ENCODE measurements around the gene LNX1.

Gene LNX1

GRCh38 chr4:53591372-53591892 is at the start of gene LNX1:
TSS of gene LNX1 (minus strand) at chr4:53591486. CDS start at chr4:53574002, 17,484 bp downstream.
- TF ChIP-seq GATA1 (IDR thresholded peaks at IDR 0.05; ENCODE audit: low read depth, low read length), result no peak
- TF ChIP-seq POLR2A (IDR thresholded peaks at IDR 0.05; ENCODE audit: low read length), result no peak
- no peak for DNase-seq

- TF ChIP-seq GATA1 (IDR thresholded peaks at IDR 0.05; ENCODE audit: low read depth, low read length) (no peak), POLR2A (IDR thresholded peaks at IDR 0.05; ENCODE audit: low read length) (no peak)
- DNase-seq, result no peak
Measured at GRCh38 chr4:53640576-53641453, 49.5 kb upstream of the LNX1 start.

DNA sequence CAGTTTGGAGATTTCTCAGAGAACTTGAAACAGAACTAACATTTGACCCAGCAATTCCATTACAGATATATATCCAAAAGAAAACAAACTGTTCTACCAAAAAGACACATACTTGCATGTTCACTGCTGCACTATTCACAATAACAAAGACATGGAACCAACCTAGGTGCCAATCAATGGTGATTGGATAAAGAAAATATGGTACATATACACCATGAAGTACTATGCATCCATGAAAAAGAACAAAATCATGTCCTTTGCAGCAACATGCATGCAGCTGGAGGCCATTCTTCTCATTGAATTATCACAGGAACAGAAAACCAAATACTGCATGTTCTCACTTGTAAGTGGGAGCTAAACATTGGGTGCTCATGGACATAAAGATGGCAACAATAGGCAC is 47.6 kb upstream of the LNX1 start:
- no peak for TF ChIP-seq GATA1 (IDR thresholded peaks at IDR 0.05; ENCODE audit: low read depth, low read length)
- no peak for TF ChIP-seq POLR2A (IDR thresholded peaks at IDR 0.05; ENCODE audit: low read length)
- DNase-seq, result no peak

DNA sequence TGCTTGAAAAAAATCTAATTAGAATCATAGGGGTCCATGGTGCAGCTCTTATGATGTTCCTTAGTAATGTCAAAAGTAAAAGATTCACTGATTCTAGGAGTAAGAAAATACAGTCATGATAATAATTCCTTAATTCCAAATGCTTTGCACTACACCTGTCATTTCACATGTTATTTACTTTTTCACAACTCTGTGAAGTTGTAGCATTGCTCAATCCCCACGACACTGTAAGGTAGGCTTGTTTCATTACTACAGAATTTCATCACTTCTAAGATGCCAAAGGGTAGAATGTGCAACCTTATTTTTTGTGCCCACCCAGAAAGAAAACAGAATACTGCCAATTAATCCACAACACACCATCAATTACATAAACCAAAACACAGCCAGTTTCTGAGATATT is 46.1 kb upstream of the LNX1 start:
- no peak for TF ChIP-seq POLR2A (IDR thresholded peaks at IDR 0.05; ENCODE audit: low read length)
- TF ChIP-seq GATA1 (IDR thresholded peaks at IDR 0.05; ENCODE audit: low read depth, low read length), result no peak
- no peak for DNase-seq

GRCh38 chr4:53635697-53636483 is 44.6 kb upstream of the LNX1 start:
- TF ChIP-seq GATA1 (IDR thresholded peaks at IDR 0.05; ENCODE audit: low read depth, low read length), result no peak
- TF ChIP-seq POLR2A (IDR thresholded peaks at IDR 0.05; ENCODE audit: low read length), result no peak
- DNase-seq, result no peak

DNA sequence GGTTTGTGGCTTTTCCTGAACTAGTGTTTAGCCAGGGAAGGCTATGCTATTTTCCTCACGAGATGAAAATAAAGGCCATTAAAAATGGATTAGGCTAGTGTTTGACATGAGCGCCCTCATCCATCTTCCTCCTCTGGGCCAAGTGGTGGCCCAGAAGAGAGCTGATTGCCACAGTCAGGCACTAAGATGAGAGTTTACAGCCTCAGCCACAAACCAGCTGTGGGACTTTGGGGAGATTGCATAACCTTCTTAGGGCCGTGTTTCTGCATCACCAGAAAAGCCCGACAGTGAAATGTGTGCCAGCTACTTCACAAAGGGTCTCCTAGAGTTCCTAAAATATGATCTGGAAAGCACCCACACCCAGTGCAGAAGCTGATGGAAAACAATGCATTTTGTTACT is 42.3 kb upstream of the LNX1 start:
- DNase-seq, result no peak
- TF ChIP-seq GATA1 (IDR thresholded peaks at IDR 0.05; ENCODE audit: low read depth, low read length) (no peak), POLR2A (IDR thresholded peaks at IDR 0.05; ENCODE audit: low read length) (no peak)

GRCh38 chr4:53629296-53629695 is 38.0 kb upstream of the LNX1 start:
- no peak for TF ChIP-seq POLR2A (IDR thresholded peaks at IDR 0.05; ENCODE audit: low read length)
- TF ChIP-seq GATA1 (IDR thresholded peaks at IDR 0.05; ENCODE audit: low read depth, low read length), result no peak
- DNase-seq, result no peak

- no peak for DNase-seq
- TF ChIP-seq GATA1 (IDR thresholded peaks at IDR 0.05; ENCODE audit: low read depth, low read length) (no peak), POLR2A (IDR thresholded peaks at IDR 0.05; ENCODE audit: low read length) (no peak)
Measured at GRCh38 chr4:53626491-53626890, 35.2 kb upstream of the LNX1 start.

DNA sequence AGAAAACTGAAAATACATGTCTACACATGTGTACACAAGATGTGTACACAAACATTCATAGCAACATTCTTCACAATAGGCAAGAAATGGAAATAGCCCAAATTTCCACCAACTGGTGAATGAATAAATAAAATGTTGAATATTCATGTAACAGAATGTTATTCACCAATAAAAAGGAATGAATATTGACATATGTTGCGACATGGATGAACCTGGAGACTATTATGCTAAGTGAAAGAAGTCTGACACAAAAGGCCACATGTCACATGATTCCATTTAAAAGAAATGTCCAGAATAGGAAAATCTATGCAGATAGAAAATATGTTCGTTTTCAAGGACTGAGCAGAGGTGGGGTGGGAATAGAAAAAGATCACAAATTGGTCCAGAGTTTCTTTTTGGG is 34.6 kb upstream of the LNX1 start:
- TF ChIP-seq GATA1 (IDR thresholded peaks at IDR 0.05; ENCODE audit: low read depth, low read length) (no peak), POLR2A (IDR thresholded peaks at IDR 0.05; ENCODE audit: low read length) (no peak)
- DNase-seq, result no peak

DNA sequence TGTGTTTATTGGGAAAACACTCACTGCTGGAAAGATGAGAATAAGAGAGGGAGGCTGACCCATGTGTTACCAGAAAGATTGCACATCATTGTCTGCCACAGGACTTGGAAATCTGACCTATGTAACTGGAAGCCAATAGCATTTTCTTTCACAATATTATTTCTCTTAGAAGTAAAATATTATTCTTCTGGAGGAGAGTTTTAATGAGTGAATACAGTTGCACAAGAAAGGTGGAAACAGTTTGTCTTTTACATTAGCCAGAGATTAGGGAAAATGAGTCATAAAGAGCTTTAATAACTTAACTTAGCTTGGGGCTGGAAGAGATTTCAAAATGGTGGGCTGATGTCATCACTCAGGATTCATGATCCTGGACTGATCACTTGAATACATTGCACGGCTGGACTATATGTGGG is 31.5 kb upstream of the LNX1 start:
- DNase-seq, result no peak
- no peak for TF ChIP-seq POLR2A (IDR thresholded peaks at IDR 0.05; ENCODE audit: low read length)
- no peak for TF ChIP-seq GATA1 (IDR thresholded peaks at IDR 0.05; ENCODE audit: low read depth, low read length)

GRCh38 chr4:53620956-53621355 is 29.7 kb upstream of the LNX1 start:
- DNase-seq, result no peak
- TF ChIP-seq GATA1 (IDR thresholded peaks at IDR 0.05; ENCODE audit: low read depth, low read length), result no peak
- no peak for TF ChIP-seq POLR2A (IDR thresholded peaks at IDR 0.05; ENCODE audit: low read length)

DNA sequence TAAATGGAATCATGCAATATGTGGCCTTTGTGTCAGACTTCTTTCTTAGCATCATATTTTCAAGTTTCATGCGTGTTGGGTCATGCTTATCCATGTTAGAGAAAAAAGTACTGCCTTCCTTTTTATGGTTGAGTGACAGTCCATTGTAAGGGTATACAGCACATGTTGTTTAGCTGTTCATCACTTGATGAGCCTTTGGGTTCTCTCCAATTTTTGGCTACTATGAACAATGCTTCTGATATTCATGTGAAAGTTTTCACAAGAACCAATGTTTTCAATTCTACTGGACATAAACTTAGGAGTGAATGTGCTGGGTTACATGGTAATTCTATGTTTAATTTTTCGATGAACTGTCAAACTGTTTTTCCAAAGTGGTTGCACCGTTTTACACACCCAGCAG is 28.1 kb upstream of the LNX1 start:
- TF ChIP-seq POLR2A (IDR thresholded peaks at IDR 0.05; ENCODE audit: low read length), result no peak
- no peak for TF ChIP-seq GATA1 (IDR thresholded peaks at IDR 0.05; ENCODE audit: low read depth, low read length)
- no peak for DNase-seq

DNA sequence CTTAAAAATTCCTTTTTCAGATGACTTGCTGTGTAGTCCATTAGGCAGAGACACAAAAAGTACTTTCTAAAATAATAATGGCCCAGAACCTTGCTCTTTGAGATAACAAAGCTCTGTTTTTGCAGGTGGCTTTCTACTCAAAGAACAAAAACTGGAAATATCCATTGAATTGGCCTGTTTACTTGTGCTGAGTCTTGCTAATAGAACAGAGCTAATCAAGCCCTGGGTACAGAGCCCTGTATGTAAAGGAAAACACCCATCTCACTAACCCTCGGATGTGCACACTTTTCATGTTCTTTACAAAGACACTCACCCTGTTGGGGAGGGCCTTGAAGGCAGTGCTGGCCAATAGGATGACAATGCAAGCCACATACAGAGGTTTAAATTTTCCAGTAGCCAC is 27.0 kb upstream of the LNX1 start:
- TF ChIP-seq GATA1 (IDR thresholded peaks at IDR 0.05; ENCODE audit: low read depth, low read length) (no peak), POLR2A (IDR thresholded peaks at IDR 0.05; ENCODE audit: low read length) (no peak)
- DNase-seq, result no peak

DNA sequence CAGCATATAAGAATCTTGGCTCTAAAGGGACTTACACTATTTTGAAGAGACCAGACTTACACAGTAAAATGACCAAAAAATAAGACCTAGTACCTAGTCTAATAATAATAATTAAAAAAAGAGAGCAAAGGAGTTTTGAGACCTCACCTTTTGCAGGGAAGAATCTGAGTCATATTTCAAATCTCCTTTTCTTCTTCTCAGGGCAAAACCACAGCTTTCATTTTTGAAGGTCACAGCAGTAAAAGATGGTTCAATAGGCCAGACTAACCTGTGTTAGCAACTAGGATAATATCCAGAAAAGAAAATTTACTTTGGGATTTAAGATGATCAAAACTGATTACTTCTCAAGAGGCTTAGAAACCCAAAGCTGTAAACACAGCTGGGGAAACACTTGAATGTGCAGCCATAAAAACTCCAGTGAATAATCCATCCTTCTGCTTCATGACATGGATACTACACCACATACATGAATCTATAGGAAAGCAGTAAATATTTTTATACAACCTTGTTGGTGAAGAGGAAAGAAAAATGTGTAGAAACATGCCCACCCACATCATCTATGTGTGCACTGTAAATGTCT is 25.9 kb upstream of the LNX1 start:
- DNase-seq, result no peak
- no peak for TF ChIP-seq GATA1 (IDR thresholded peaks at IDR 0.05; ENCODE audit: low read depth, low read length)
